ENCODE results near the gene RNF7. TPM values are rescaled to one million over a fixed set of nuclear protein-coding genes. Genes with fewer than 3 reads are reported as not detected.

Gene RNF7
- total RNA-seq, 6 experiments from 2014 or later = 31.0 to 41.1 (median 34.2) TPM

GRCh38 chr3:141763088-141763750 is 25.1 kb downstream of the RNF7 start, which contains the start of gene GRK7:
TSS of gene GRK7 (plus strand) at chr3:141763408. CDS start at chr3:141778285, 14,877 bp downstream.
- DNase-seq (no peak), ATAC-seq (no peak)
- Histone ChIP-seq H3K27me3 (no peaks in the 10 kb centered on the region), H3K9me3 (no peaks in the 10 kb centered on the region), H3K36me3 (no peaks in the 10 kb centered on the region), H3K4me3 (no peak within 1 kb of the TSS), H3K4me1 (no peaks in the 10 kb centered on the region), H3K27ac (no peak within 1 kb of the TSS)
- WGBS (ENCODE audit: insufficient coverage, low coverage, low lambda C conversion rate, missing lambda C conversion rate) = 89% methylated on average over 2 of the region's 9 CpGs
- intact Hi-C loops (cut with DNase I) = no loop called here
- TF ChIP-seq POLR2A (IDR thresholded peaks at IDR 0.05) = no peak
- TF ChIP-seq, protein P1, sequence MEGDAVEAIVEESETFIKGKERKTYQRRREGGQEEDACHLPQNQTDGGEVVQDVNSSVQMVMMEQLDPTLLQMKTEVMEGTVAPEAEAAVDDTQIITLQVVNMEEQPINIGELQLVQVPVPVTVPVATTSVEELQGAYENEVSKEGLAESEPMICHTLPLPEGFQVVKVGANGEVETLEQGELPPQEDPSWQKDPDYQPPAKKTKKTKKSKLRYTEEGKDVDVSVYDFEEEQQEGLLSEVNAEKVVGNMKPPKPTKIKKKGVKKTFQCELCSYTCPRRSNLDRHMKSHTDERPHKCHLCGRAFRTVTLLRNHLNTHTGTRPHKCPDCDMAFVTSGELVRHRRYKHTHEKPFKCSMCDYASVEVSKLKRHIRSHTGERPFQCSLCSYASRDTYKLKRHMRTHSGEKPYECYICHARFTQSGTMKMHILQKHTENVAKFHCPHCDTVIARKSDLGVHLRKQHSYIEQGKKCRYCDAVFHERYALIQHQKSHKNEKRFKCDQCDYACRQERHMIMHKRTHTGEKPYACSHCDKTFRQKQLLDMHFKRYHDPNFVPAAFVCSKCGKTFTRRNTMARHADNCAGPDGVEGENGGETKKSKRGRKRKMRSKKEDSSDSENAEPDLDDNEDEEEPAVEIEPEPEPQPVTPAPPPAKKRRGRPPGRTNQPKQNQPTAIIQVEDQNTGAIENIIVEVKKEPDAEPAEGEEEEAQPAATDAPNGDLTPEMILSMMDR (IDR thresholded peaks at IDR 0.05) = no peak

- 91% methylated on average over 2 of the region's 2 CpGs for WGBS (ENCODE audit: insufficient coverage, low coverage, low lambda C conversion rate, missing lambda C conversion rate)
- Histone ChIP-seq H3K27me3 (no peaks in the 10 kb centered on the region), H3K9me3 (no peaks in the 10 kb centered on the region), H3K4me1 (no peaks in the 10 kb centered on the region), H3K4me3 (no peak overlapping the region), H3K27ac (no peak overlapping the region), H3K36me3 (no peaks in the 10 kb centered on the region)
- ATAC-seq (no peak), DNase-seq (no peak)
- no peak for TF ChIP-seq POLR2A (IDR thresholded peaks at IDR 0.05)
- TF ChIP-seq, protein P1 (IDR thresholded peaks at IDR 0.05) = no peak
- intact Hi-C loops (cut with DNase I) = no loop called here
These were observed 25.9 kb downstream of the RNF7 start for GRCh38 chr3:141764045-141764444.

- intact Hi-C loops (cut with DNase I) = no loop called here
- TF ChIP-seq, protein P1 (IDR thresholded peaks at IDR 0.05) = no peak
- no peak for TF ChIP-seq POLR2A (IDR thresholded peaks at IDR 0.05)
- Histone ChIP-seq H3K9me3 (no peaks in the 10 kb centered on the region), H3K4me1 (no peaks in the 10 kb centered on the region), H3K27me3 (no peaks in the 10 kb centered on the region), H3K27ac (no peak overlapping the region), H3K36me3 (no peaks in the 10 kb centered on the region), H3K4me3 (no peak overlapping the region)
- DNase-seq (no peak), ATAC-seq (no peak)
- WGBS (ENCODE audit: insufficient coverage, low coverage, low lambda C conversion rate, missing lambda C conversion rate) = 80% methylated on average over 1 of the region's 1 CpG
These were observed 26.4 kb downstream of the RNF7 start for GRCh38 chr3:141764465-141764864.

DNA sequence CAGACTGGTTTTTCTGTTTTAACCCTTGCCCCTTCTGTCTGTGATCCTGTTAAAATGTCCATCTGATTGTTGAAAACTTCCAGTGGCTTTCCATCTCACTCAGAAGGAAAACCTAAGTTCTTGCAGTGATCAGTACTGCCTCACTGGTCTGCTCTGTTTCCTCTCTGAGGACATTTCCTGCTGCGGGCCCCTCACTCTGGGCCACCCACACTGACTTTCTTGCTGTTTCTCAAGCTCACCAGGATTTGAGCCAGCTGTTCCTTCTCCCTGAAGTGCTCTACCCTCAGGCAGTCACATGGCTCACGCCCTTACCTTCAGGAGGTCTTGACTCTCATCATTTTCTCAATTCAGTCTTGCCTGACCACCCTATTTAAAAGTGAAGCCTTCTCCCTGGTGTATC is 26.9 kb downstream of the RNF7 start:
- TF ChIP-seq POLR2A (IDR thresholded peaks at IDR 0.05) = no peak
- TF ChIP-seq, protein P1 (IDR thresholded peaks at IDR 0.05) = no peak
- DNase-seq = no peak
- Histone ChIP-seq H3K4me1 (no peaks in the 10 kb centered on the region), H3K27me3 (no peaks in the 10 kb centered on the region), H3K9me3 (no peaks in the 10 kb centered on the region), H3K27ac (no peak overlapping the region), H3K4me3 (no peak overlapping the region), H3K36me3 (no peaks in the 10 kb centered on the region)
- WGBS (ENCODE audit: insufficient coverage, low coverage, low lambda C conversion rate, missing lambda C conversion rate) = 83% methylated on average over 2 of the region's 2 CpGs
- intact Hi-C loops (cut with DNase I) = no loop called here
- no peak for ATAC-seq
